Activated naive CD4-positive, alpha-beta T cell treated with anti-CD3 and anti-CD28 coated beads, Interleukin-2, amount 10 ng/mL, durations not matched to agents 5 hours and 36 hours (primary cell): Measurements from ENCODE around the gene FADS6. TPM values are rescaled to one million over a fixed set of nuclear protein-coding genes. Genes with fewer than 3 reads are reported as not detected.

ENCODE experiments used
- total RNA-seq, 2 experiments: library from RNA; stranded (reverse); gene quantifications; one replicate each; pipeline ENCODE4 v1.2.3, GENCODE V29; 2021

Gene FADS6, protein sequence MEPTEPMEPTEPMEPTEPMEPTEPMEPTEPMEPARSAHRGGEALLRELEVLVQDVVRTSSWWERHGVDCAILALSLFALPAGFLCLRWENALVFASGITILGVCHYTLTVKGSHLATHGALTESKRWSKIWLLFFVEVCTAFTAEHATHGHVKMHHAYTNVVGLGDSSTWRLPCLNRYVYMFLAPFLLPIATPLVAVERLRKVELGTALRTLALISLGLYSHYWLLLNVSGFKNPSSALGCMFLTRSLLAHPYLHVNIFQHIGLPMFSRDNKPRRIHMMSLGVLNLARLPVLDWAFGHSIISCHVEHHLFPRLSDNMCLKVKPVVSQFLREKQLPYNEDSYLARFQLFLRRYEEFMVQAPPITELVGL
- not detected for total RNA-seq

DNA sequence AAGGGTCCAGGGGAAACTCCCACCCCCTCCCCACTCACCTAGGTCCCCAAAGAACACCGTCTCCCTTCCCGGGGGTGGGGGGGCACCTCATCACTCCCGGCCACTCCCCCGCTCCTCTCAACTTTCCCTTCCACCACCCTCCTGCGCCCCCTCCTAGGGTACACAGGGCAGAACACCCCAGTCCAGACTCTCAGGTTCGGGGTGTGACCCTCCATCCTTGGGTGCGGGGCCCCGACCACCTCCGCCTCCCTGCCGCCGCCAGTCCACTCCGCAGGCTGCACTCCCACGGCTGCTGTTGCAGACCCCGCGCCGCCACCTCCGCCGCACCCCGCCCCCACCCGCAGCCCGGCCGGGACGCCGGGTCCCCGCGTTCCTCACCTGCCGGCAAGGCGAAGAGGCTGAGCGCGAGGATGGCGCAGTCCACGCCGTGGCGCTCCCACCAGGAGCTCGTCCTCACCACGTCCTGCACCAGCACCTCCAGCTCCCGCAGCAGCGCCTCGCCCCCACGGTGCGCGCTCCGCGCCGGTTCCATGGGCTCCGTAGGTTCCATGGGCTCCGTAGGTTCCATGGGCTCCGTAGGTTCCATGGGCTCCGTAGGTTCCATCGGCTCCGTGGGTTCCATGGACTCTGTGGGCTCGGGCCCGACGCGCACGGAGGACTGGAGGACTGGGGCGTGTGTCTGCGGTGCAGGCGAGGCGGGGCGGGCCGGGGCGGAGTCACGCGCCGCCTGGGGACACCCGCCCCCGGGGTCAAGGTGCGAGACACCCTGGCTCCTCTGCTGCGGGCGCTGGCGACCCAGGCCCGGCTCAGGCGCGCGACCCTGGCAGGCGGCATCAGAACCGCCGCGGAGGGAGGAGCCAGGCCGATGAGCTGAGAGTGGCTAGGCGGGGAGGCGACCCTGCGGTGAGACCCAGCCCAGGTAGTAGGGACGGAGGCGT, at the start of gene FADS6:
TSS of gene FADS6 (minus strand) at position 660 of the 938 bp plus-strand sequence. CDS start at position 622, 38 bp downstream.

DNA sequence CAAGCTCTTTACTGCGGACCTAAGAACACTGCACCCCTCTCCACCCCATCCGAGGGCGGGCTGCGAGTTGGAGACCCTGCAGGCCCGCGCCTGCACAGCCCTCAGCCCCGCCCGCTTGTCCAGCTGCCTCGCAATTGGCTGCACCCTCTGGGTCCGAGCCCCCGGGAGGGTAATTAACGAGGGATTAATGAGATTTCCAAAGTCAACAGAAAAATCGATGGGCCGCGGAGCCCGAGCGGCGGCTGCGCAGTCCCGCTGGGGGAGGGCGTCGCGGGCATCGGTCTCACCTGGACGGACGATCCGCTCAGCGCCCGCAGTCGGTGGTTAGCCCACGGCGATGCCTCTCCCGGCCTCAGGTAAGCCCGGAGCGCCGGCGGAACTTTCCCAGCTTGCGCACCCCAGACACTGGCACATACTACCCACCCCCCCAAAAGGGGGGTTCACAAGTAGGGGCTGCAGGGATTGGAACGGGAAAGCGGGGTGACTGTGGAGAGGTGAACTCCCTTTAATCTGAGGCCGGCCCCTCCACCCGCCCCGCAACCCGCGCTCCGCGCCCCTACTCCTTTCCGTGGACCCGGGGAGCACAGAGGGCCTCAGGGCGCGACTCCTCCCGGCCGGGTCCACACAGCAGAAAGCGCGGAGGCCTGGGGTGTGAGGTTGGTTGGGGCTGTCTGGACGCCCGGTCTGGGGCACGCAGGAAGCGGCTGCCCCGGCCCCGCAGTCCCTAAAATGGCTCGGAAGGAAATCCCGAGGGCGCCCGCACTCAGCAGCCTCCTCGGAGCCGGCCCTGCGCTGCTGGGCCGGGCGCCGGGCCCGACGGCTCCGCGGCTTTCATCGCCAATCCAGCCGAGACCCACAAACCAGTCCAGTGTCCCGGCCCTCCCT, 42.4 kb upstream of the FADS6 start, which contains the start of gene OTOP3:
TSS of gene OTOP3 (plus strand) at position 314 of the 885 bp plus-strand sequence. CDS start at position 338, 24 bp downstream.

DNA sequence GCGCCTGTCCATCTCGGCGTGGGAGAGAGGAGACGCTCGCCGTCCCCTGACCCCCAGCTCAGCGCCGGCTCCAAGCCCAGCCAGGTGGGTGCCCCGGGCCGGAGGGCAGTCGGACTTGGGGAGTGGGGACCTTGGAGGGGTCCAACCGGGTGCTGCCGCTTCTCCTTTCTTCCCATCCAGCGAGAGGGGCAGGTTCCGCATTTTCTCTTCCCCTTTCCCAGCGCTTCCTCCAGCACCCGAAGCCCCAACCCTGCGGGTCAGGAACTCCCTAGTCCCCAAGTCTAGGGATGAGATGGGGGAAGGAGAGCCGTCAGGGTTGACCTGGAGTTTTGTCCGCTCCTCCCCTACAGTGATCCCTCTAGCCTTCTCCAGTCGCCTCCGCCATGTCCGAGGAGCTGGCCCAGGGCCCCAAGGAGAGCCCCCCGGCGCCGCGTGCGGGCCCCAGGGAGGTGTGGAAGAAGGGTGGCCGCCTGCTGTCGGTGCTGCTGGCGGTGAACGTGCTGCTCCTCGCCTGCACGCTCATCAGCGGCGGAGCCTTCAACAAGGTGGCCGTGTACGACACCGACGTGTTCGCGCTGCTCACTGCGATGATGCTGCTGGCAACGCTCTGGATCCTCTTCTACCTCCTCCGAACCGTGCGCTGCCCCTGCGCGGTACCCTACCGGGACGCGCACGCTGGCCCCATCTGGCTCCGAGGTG, 31.0 kb upstream of the FADS6 start, which contains the start of gene OTOP2:
TSS of gene OTOP2 (plus strand) at position 24 of the 699 bp plus-strand sequence. CDS start at position 384, 360 bp downstream.

DNA sequence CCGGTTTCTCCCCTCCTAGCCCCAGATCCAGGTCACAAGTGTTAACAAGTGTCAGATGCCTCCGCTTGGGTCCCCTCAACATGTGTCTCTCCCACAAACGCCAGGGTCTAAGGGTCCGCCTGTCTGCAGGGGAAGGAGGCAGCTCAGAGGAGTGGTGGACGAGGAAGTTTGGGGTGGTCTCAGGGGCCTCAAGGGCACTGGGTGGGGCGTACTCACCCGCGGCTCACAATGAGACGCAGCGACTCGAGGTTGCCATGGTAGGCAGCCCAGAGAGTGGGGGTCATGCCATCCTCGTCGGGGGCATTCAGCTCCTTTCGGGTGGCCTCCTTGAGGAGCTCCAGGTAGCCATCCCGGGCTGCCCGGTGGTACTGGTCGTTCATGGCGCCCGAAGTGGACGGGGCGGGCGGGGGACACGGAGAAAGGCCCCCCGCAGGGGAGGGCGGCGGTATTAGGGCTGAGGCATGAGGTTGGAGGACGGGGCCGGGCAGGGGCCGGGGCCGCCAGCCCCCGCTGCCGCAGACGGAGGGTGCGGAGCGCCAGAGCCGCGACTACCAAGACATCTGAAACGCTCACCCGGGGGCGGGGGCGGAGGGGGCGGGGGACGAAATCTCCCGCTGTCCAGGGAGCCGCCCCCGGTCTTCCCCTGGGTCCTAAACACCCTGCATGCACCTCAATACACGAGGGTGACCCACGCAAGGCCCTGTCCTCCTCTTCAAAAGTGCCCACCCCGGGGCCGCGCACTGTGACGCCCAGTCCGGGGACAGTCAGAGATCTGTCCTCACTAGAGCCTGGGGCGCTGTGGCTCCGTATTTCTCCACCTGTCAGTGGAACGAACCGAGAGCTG, 29.5 kb upstream of the FADS6 start, which contains the start of gene USH1G:
TSS of gene USH1G (minus strand) at position 562 of the 844 bp plus-strand sequence. CDS start at position 380, 182 bp downstream.

DNA sequence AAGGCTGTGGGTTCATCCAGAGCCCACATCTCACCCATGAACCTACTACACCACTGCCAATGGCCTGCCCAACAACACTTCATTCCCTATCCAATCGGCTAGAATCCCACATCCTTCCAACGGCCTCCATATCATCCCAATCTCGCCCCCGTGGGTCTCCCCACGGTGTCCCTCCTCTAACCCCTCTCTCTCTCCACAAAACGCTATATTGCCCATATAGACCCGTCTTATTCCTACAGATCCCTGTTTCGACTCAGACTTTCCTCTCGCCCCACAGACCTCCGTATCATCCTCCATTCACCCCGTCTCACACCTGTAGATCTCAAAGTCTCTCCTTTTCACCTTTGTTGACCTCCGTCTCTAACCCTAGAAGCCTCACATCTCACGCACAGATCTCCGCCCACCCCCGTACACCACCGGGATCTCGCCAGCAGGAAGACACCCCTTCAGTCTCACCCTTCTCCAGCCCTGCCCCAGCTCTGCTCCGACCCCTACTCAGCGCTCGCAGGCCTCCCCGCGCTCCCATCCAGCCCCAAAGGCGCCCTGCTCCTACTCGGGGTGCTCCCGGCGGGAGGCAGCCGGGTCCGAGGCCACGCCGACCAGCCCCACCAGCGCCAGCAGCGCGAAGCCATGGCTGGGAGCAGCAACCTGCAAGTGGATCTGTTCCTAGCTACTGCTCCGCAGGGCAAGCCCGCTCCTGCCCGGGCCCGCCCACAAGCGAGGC, 21.0 kb downstream of the FADS6 start, which contains the start of gene FDXR:
TSS of gene FDXR (minus strand) at position 682 of the 724 bp plus-strand sequence. CDS start at position 632, 50 bp downstream.

DNA sequence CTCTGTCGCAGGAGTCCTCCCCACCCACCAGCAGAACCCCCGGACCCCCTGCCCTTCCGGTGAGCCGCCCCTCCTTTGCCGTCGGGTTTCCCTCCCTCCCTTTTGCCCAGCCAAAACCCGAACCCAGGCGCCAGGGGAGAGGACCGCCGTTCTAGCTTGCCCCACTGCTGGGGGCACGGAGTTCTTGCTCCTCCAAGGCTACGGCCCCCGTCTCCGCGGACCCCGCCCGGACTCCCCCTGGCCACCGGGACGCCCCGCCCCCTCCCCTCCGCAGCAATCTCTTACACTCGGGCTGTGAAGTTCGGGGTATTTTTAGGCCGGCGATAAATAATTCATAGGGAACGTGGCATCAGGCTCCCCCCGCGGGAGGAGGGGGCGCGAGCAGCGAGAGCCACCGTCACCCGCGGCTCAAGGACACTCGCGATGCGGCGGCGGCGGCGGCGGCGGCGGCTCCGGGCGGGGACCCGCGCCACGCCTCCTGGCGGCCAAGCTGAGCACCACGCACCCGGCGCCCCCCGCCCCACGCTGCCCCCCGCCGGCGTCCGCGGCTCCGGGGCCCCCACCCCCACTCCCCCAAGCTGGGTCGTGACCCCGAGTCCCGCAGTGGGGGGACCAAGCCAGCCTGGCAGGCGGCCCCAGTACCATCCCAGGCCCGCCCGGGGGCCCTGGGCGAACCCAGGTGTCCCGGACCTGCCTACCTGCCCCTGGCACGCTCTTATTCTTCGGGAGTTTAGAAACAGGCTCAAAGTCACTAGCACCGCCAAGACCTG, 33.8 kb downstream of the FADS6 start, which contains the start of gene GRIN2C:
TSS of gene GRIN2C (minus strand) at position 427 of the 770 bp plus-strand sequence. CDS start 4,793 bp downstream, outside the sequence.

Other genes with a start within 250 kb of the FADS6 start
- gene CD300LF, start 180.7 kb downstream of the FADS6 start, total RNA-seq = not detected
- 10 to 100 TPM; 44.7 to 48.1 TPM for gene RAB37, start 156.4 kb downstream of the FADS6 start, total RNA-seq
- 100 to 1,000 TPM; 256 to 262 TPM for gene NHERF1, start 145.0 kb downstream of the FADS6 start, total RNA-seq
- 10 to 100 TPM; 43.4 to 44.8 TPM for gene NAT9, start 117.3 kb downstream of the FADS6 start, total RNA-seq
- gene GRIN2C, start 33.7 kb downstream of the FADS6 start, total RNA-seq = under 1 TPM in 1 of 2 experiments, not detected in 1; 0.10 TPM
- gene FDXR, start 20.6 kb downstream of the FADS6 start, total RNA-seq = 10 to 100 TPM; 22.3 to 22.9 TPM
- not detected for gene USH1G, start 29.6 kb upstream of the FADS6 start, total RNA-seq
- not detected for gene OTOP2, start 30.6 kb upstream of the FADS6 start, total RNA-seq
- gene OTOP3, start 42.3 kb upstream of the FADS6 start, total RNA-seq = not detected
- gene HID1, start 79.1 kb upstream of the FADS6 start, total RNA-seq = under 1 TPM; 0.58 to 0.79 TPM
- under 1 TPM; 0.28 to 0.41 TPM for gene CDR2L, start 94.0 kb upstream of the FADS6 start, total RNA-seq
- gene MRPL58, start 119.0 kb upstream of the FADS6 start, total RNA-seq = 10 to 100 TPM; 37.0 to 40.4 TPM
- 100 to 1,000 TPM; 234 to 239 TPM for gene ATP5PD, start 153.3 kb upstream of the FADS6 start, total RNA-seq
- 10 to 100 TPM; 19.0 to 20.5 TPM for gene KCTD2, start 153.6 kb upstream of the FADS6 start, total RNA-seq
- 10 to 100 TPM; 11.5 to 11.7 TPM for gene SLC16A5, start 194.3 kb upstream of the FADS6 start, total RNA-seq
- gene ARMC7, start 216.3 kb upstream of the FADS6 start, total RNA-seq = 10 to 100 TPM; 14.3 to 14.6 TPM
- gene NT5C, start 238.1 kb upstream of the FADS6 start, total RNA-seq = 10 to 100 TPM; 63.3 to 68.0 TPM